DOHH2 (cell line): ENCODE measurements around the gene RPL10.

Source experiments
- CTCF ChIP-seq: fragments of 200-600 bp; sonication (generic); IDR thresholded peaks from one replicate; pipeline ENCODE4 v1.5.1; 2014; ENCODE audit warnings: antibody characterized with exemption, mild to moderate bottlenecking, low read depth, low read length; ENCODE audit not compliant: poor library complexity, severe bottlenecking
- EZH2phosphoT487 ChIP-seq: fragments of 200-600 bp; sonication (generic); IDR thresholded peaks from 2 replicates; pipeline ENCODE4 v1.6.1; 2017; ENCODE audit warnings: borderline replicate concordance, mild to moderate bottlenecking, antibody characterized with exemption, low read length, moderate library complexity, mixed read lengths

- TF ChIP-seq CTCF (no peak), EZH2phosphoT487 (no peak)
Measured at GRCh38 chrX:154441984-154442707, 44.0 kb downstream of the RPL10 start.
